ENCODE measurements around the gene EXOC3L2.

DNA sequence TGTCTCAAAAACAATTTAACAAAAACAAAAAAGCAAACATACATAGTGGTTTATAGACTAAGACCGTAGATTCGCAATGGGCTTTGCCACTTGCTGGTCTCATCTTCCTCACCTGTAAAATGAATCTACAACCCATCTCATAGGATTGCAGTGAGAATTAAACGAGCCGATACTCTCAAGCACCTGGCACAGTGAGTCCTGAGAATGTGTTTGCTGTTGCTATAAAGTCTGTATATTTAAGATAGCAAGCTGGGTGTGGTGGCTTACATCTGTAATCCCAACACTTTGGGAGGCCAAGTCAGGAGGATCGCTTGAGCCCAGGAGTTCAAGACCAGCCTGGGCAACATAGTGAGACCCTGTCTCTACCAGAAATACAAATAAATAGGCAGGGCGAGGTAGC lies 22.5 kb downstream of the EXOC3L2 start:
- TF ChIP-seq, protein P1, sequence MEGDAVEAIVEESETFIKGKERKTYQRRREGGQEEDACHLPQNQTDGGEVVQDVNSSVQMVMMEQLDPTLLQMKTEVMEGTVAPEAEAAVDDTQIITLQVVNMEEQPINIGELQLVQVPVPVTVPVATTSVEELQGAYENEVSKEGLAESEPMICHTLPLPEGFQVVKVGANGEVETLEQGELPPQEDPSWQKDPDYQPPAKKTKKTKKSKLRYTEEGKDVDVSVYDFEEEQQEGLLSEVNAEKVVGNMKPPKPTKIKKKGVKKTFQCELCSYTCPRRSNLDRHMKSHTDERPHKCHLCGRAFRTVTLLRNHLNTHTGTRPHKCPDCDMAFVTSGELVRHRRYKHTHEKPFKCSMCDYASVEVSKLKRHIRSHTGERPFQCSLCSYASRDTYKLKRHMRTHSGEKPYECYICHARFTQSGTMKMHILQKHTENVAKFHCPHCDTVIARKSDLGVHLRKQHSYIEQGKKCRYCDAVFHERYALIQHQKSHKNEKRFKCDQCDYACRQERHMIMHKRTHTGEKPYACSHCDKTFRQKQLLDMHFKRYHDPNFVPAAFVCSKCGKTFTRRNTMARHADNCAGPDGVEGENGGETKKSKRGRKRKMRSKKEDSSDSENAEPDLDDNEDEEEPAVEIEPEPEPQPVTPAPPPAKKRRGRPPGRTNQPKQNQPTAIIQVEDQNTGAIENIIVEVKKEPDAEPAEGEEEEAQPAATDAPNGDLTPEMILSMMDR (IDR thresholded peaks at IDR 0.05): no peak
- no peak for TF ChIP-seq POLR2A (IDR thresholded peaks at IDR 0.05; ENCODE audit: low read depth)
